HepG2 (cell line): ENCODE measurements around the gene ST6GALNAC2. TPM values are rescaled to one million over a fixed set of nuclear protein-coding genes. Genes with fewer than 3 reads are reported as not detected.

Experiments
- BRD4 ChIP-seq: sonication (generic); formaldehyde crosslinking; IDR thresholded peaks from 2 replicates; pipeline ENCODE4 v1.4.0; 2020; ENCODE audit warnings: missing genetic modification reagents
- CEBPG ChIP-seq: IDR thresholded peaks from 2 replicates; pipeline ENCODE4 v1.6.1; 2016
- GATAD2A ChIP-seq: IDR thresholded peaks from 2 replicates; pipeline ENCODE4 v1.6.1; 2016
- HDAC2 ChIP-seq: sonication (generic); formaldehyde crosslinking; IDR thresholded peaks from 2 replicates; pipeline ENCODE4 v1.4.0; 2020; ENCODE audit warnings: missing genetic modification reagents
- NCOA1 ChIP-seq: sonication (generic); formaldehyde crosslinking; IDR thresholded peaks from 2 replicates; pipeline ENCODE4 v1.9.0; 2021; ENCODE audit warnings: missing genetic modification reagents
- NR0B2 ChIP-seq: sonication (generic); formaldehyde crosslinking; IDR thresholded peaks from 2 replicates; pipeline ENCODE4 v1.4.0; 2020; ENCODE audit warnings: mild to moderate bottlenecking, missing genetic modification reagents
- PAXIP1 ChIP-seq: sonication (generic); formaldehyde crosslinking; conservative IDR thresholded peaks from 2 replicates; pipeline ENCODE4 v1.4.0; 2020; ENCODE audit warnings: mild to moderate bottlenecking, missing genetic modification reagents, moderate library complexity
- SOX13 ChIP-seq, 3 experiments: fragments of 450-650 bp in 1 of 3; sonication (generic) in 1 of 3; formaldehyde crosslinking in 1 of 3; IDR thresholded peaks in 2 of 3; conservative IDR thresholded peaks in 1 of 3; 2 replicates each; pipeline versions ENCODE4 v1.5.0 to v1.6.1; 2016 to 2020; ENCODE audit warnings: antibody characterized with exemption in 1 of 3, mild to moderate bottlenecking in 1 of 3, missing compliant biosample characterization in 1 of 3, missing genetic modification reagents in 1 of 3, moderate library complexity in 1 of 3
- TCF7L2 ChIP-seq: IDR thresholded peaks from 2 replicates; pipeline ENCODE4 v1.6.1; 2011; ENCODE audit warnings: mild to moderate bottlenecking, low read depth, low read length, moderate library complexity
- TGIF2 ChIP-seq: IDR thresholded peaks from 2 replicates; pipeline ENCODE4 v1.6.1; 2016; ENCODE audit warnings: control low read depth, missing compliant biosample characterization
- ZFP91 ChIP-seq: sonication (generic); formaldehyde crosslinking; IDR thresholded peaks from 2 replicates; pipeline ENCODE4 v1.9.0; 2022; ENCODE audit warnings: missing genetic modification reagents, mild to moderate bottlenecking, borderline replicate concordance
- ZNF318 ChIP-seq: sonication (generic); formaldehyde crosslinking; IDR thresholded peaks from 2 replicates; pipeline ENCODE4 v1.4.0; 2020; ENCODE audit warnings: mild to moderate bottlenecking, missing genetic modification reagents
- ZNF572 ChIP-seq: sonication (generic); formaldehyde crosslinking; IDR thresholded peaks from 2 replicates; pipeline ENCODE4 v1.5.1; 2020; ENCODE audit warnings: mild to moderate bottlenecking, missing genetic modification reagents
- ZNF747 ChIP-seq: sonication (generic); formaldehyde crosslinking; IDR thresholded peaks from 2 replicates; pipeline ENCODE4 v1.8.1; 2023; ENCODE audit warnings: missing genetic modification reagents, mild to moderate bottlenecking, borderline replicate concordance
- ZNF782 ChIP-seq: sonication (generic); formaldehyde crosslinking; IDR thresholded peaks from 2 replicates; pipeline ENCODE4 v1.4.0; 2020; ENCODE audit warnings: missing genetic modification reagents, mild to moderate bottlenecking, borderline replicate concordance
- polyA plus RNA-seq, 8 experiments: library from polyadenylated mRNA; depleted of rRNA in 3 of 8; stranded (reverse) in 7 of 8; unstranded in 1 of 8; fragments of >200 nt; fragmentation: Illumina TruSeq in 4 of 8; extraction: Trizol in 4 of 8; gene quantifications; 2 replicates each; pipeline versions ENCODE4 v1.2.1 to v1.2.3, GENCODE V29; 2011 to 2016; ENCODE audit warnings: low read depth in 4 of 8, missing spikeins in 1 of 8, mixed read lengths in 1 of 8; ENCODE audit not compliant: insufficient read depth in 1 of 8
- total RNA-seq, 5 experiments: library from RNA; depleted of rRNA; stranded (reverse); fragments of >200 nt; fragmentation: Illumina TruSeq; extraction: Trizol; gene quantifications; 2 replicates each; pipeline ENCODE4 v1.2.3, GENCODE V29; 2016; ENCODE audit warnings: low read depth in 1 of 5

ST6GALNAC2 gene
- total and polyA plus RNA-seq, 2 of the 13 experiments (the other 11 are each of a cell fraction or from before 2014, with no cell fraction given) = 0.12 to 0.49 TPM

GRCh38 chr17:76598004-76598439 lies 12.4 kb upstream of the ST6GALNAC2 start (continued):
- TF ChIP-seq ZNF318 (CRISPR knock-in tag) = 0 out of 2 replicates have a peak, but pooled peaks have one; percentile 28
- TF ChIP-seq TGIF2 (CRISPR knock-in tag) = peak; percentile 57; the same call in 1 of the 2 replicates
- peak; percentile 14; the same call in 1 of the 2 replicates for TF ChIP-seq GATAD2A (CRISPR knock-in tag)
- TF ChIP-seq NR0B2 (CRISPR knock-in tag) = no peak
- peak; percentile 53; the same call in 1 of the 2 replicates for TF ChIP-seq ZNF782 (CRISPR knock-in tag)
- peak; percentile 28; the same call in 1 of the 2 replicates for TF ChIP-seq PAXIP1 (CRISPR knock-in tag)
- no peak; the same call in 1 of the 2 replicates for TF ChIP-seq CEBPG
- peak; percentile 48; the same call in 1 of the 2 replicates for TF ChIP-seq HDAC2
- 0 out of 2 replicates have a peak, but pooled peaks have one; percentile 75 for TF ChIP-seq ZNF572 (CRISPR knock-in tag)
- 0 out of 2 replicates have a peak, but pooled peaks have one; percentile 52 for TF ChIP-seq ZNF747 (CRISPR knock-in tag)
- peak; percentile 32; the same call in 1 of the 2 replicates for TF ChIP-seq NCOA1 (CRISPR knock-in tag)
- no peak for TF ChIP-seq SOX13 (IDR thresholded peaks at IDR 0.05)
- TF ChIP-seq SOX13 (CRISPR knock-in tag; conservative IDR thresholded peaks at IDR 0.05 in 1 of 2, IDR thresholded peaks at IDR 0.05 in 1 of 2) = peak in 1 of 2 experiments; percentile 42; a peak in 2 of 4 replicates
- peak; percentile 25; the same call in 1 of the 2 replicates for TF ChIP-seq BRD4
- no peak for TF ChIP-seq ZFP91 (CRISPR knock-in tag)
- TF ChIP-seq TCF7L2 = no peak
